ENCODE results near the gene PRPF38B.

PRPF38B gene

DNA sequence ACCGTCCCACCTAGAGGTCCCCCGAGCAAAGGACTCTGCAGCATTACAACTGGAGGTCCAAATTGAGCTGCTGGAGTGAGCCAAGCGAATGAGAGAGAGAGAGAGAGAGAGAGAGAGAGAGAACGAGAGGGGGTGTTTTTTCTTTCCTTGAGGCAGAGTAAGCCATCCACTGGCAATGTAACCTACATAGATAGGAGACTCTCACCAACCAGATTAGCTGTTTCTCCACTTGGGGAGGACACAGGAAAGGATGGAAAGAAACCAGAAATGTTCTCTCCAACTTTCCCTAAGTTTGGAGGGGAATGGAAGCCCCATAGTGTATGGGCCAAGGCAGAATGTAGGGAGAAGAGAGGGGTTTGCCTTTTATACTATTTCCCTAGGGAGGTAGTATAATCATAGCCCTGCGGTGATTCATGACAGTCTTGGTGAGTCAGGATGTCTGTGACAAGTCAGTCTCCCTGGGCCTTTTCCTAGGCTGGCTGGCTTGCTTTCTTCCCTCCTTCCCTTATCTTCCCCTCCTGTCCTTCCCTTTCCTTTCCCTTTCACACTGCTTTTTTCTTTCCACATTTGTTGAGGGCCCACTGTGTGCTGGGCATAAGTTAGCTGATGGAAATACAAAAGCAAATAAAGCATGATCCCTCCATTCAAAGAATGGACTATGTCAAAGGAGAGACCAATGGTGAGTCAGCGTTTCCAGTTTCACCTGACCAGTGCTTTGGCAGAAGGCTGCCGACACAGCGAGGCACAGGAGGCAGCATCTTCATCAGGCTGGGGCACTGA is 27.7 kb downstream of the PRPF38B start:
- Histone ChIP-seq H3K4me3 (replicated peaks; ENCODE audit: low read depth, low read length) (no peak overlapping the region), H3K27me3 (replicated peaks; ENCODE audit: control insufficient read depth, insufficient read depth, low read length) (no peaks in the 10 kb centered on the region), H3K36me3 (ENCODE audit: control insufficient read depth, insufficient read depth, low read length) (no peaks in the 10 kb centered on the region)
- TF ChIP-seq, protein P1, sequence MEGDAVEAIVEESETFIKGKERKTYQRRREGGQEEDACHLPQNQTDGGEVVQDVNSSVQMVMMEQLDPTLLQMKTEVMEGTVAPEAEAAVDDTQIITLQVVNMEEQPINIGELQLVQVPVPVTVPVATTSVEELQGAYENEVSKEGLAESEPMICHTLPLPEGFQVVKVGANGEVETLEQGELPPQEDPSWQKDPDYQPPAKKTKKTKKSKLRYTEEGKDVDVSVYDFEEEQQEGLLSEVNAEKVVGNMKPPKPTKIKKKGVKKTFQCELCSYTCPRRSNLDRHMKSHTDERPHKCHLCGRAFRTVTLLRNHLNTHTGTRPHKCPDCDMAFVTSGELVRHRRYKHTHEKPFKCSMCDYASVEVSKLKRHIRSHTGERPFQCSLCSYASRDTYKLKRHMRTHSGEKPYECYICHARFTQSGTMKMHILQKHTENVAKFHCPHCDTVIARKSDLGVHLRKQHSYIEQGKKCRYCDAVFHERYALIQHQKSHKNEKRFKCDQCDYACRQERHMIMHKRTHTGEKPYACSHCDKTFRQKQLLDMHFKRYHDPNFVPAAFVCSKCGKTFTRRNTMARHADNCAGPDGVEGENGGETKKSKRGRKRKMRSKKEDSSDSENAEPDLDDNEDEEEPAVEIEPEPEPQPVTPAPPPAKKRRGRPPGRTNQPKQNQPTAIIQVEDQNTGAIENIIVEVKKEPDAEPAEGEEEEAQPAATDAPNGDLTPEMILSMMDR (IDR thresholded peaks at IDR 0.05; ENCODE audit: insufficient read depth, low read length, poor library complexity, severe bottlenecking) = no peak
- DNase-seq (ENCODE audit: extremely low read depth, insufficient read length) = no peak

DNA sequence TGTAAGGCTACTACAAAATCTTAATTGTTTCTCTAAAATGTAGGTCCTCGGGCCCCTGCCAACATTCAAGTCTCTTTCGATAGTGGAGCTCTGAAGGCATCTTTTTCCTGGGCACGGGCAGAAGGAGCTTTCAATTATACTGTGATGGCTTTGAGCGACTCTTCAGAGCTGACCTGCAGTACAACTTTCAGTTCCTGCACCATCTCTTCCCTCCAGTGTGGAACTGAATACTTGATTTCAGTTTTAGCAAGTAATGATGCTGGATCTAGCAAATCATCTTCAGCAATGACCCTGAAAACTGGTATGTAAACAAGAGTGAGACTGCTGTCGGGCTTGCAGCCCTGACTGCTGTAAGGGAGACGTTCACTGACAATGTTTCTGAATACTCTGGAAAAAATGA is 30.2 kb downstream of the PRPF38B start:
- TF ChIP-seq, protein P1 (IDR thresholded peaks at IDR 0.05; ENCODE audit: insufficient read depth, low read length, poor library complexity, severe bottlenecking) = no peak
- no peak for DNase-seq (ENCODE audit: extremely low read depth, insufficient read length)
- Histone ChIP-seq H3K4me3 (replicated peaks; ENCODE audit: low read depth, low read length) (no peak overlapping the region; the same call in 1 of the 2 replicates), H3K27me3 (replicated peaks; ENCODE audit: control insufficient read depth, insufficient read depth, low read length) (no peaks in the 10 kb centered on the region), H3K36me3 (ENCODE audit: control insufficient read depth, insufficient read depth, low read length) (no peaks in the 10 kb centered on the region)

DNA sequence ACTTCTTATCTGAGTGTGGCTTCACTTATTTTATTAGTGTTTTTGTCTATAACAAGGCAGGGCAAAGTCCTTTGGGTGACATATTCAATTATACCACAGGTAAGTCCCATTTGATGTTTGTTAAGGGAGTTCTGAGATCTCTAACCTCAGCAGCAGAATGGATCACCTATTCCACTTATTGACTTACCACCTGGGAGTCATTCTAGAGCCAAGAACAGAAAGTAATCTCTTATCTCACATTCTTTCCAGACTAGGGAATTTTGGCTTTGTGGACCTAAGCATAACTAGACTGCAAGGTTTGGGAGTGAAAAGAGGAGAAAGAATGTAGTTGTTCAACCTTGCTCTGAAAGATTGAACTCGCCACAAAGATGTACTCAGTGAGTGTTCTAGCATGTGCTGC is 33.8 kb downstream of the PRPF38B start:
- DNase-seq (ENCODE audit: extremely low read depth, insufficient read length) = no peak
- no peaks in the 10 kb centered on the region for H3K27me3 ChIP-seq (replicated peaks; ENCODE audit: control insufficient read depth, insufficient read depth, low read length)
- no peaks in the 10 kb centered on the region for H3K36me3 ChIP-seq (ENCODE audit: control insufficient read depth, insufficient read depth, low read length)
- TF ChIP-seq, protein P1 (IDR thresholded peaks at IDR 0.05; ENCODE audit: insufficient read depth, low read length, poor library complexity, severe bottlenecking) = no peak
- no peak overlapping the region for H3K4me3 ChIP-seq (replicated peaks; ENCODE audit: low read depth, low read length)

DNA sequence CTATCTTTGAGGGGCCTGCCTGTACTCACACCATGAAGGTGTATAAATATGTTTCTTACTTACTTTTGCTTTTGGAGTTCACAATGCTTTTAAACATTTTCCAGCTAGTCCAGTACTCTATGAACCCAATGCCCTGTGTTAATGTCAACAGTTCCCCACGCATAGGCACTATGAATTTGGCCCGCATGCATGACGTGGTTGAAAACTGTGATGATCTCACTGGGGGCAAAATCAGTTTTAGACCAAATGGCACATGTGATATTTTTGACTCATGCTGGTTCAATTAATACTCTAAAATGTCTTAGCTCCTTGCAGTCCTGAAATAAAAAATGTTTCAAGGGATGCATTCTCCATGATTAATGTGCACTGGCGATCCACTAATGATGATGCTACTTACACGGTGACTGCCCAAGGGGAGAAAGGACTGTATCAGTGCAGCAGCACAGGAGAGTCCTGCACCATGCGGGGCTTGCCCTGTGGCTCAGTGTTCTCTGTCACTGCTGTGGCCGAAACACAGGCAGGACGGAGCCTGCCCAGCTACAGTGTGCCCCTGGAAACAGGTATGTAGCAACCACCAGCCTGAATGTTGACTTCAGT is 36.3 kb downstream of the PRPF38B start:
- DNase-seq (ENCODE audit: extremely low read depth, insufficient read length) = no peak
- Histone ChIP-seq H3K27me3 (replicated peaks; ENCODE audit: control insufficient read depth, insufficient read depth, low read length) (no peaks in the 10 kb centered on the region), H3K4me3 (replicated peaks; ENCODE audit: low read depth, low read length) (no peak overlapping the region), H3K36me3 (ENCODE audit: control insufficient read depth, insufficient read depth, low read length) (no peaks in the 10 kb centered on the region)
- TF ChIP-seq, protein P1 (IDR thresholded peaks at IDR 0.05; ENCODE audit: insufficient read depth, low read length, poor library complexity, severe bottlenecking) = no peak

DNA sequence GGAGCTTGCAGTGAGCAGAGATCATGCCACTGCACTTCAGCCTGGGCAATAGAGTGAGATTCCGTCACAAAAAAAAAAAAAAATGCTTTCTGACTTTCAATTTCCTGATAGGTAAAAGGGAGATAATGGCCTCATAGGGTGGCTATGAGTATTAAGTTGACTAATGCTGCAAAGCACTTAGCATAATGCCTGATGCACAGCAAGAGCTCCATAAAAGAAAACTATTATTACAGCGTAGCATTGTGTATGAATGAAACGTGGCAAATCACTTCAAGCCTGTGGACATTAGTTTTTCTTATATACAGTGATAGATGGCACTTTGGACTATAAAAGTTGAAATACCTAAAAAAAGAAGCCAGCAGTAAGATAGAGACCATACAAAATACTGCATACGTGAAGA is 37.4 kb downstream of the PRPF38B start:
- DNase-seq (ENCODE audit: extremely low read depth, insufficient read length) = no peak
- H3K36me3 ChIP-seq (ENCODE audit: control insufficient read depth, insufficient read depth, low read length) = no peaks in the 10 kb centered on the region
- TF ChIP-seq, protein P1 (IDR thresholded peaks at IDR 0.05; ENCODE audit: insufficient read depth, low read length, poor library complexity, severe bottlenecking) = no peak
- no peak overlapping the region for H3K4me3 ChIP-seq (replicated peaks; ENCODE audit: low read depth, low read length)
- no peaks in the 10 kb centered on the region for H3K27me3 ChIP-seq (replicated peaks; ENCODE audit: control insufficient read depth, insufficient read depth, low read length)

All from GM06990 (cell line).